Erythroblast (primary cell): ENCODE results near the gene TMEM269.

Source experiments
- GATA1 ChIP-seq: IDR thresholded peaks from 2 replicates; pipeline ENCODE4 v1.6.1; 2011; ENCODE audit warnings: low read depth, mild to moderate bottlenecking, control low read depth, low read length, moderate library complexity
- POLR2A ChIP-seq: IDR thresholded peaks from 2 replicates; pipeline ENCODE4 v1.6.1; 2011; ENCODE audit warnings: mild to moderate bottlenecking, low read length

GRCh38 chr1:42737257-42737656, 47.5 kb upstream of the TMEM269 start:
- no peak for TF ChIP-seq POLR2A
- no peak for TF ChIP-seq GATA1
